Common myeloid progenitor, CD34-positive (primary cell): ENCODE measurements around the gene PLCH1.
"Not testable (repeated sequence)": the region's sequence is repeated elsewhere in the genome, so short reads cannot be mapped to it uniquely, and the experiment has no call there.

Experiments used
- CTCF ChIA-PET: fragments of 350-600 bp; sonication (Branson Sonifier 250); formaldehyde crosslinking; loops from one replicate; lab custom pipeline; 2021; ENCODE audit warnings: antibody characterized with exemption; lab: Charles Lee
- POLR2A ChIA-PET: fragments of 350-600 bp; sonication (Branson Sonifier 250); formaldehyde crosslinking; loops from one replicate; lab custom pipeline; 2021; ENCODE audit warnings: antibody characterized with exemption; lab: Charles Lee
- DNase-seq, 3 donors: peaks; one replicate each; pipeline versions ENCODE4 v3.0.0 to v3.0.0-alpha.2; 2013
- H3K27ac ChIP-seq, 2 experiments: 1 replicate in 1 of 2; 2 replicates in 1 of 2; pipeline ENCODE4 v1.7.0; 2013; ENCODE audit warnings: inconsistent platforms in 2 of 2, low read length in 2 of 2, mild to moderate bottlenecking in 2 of 2, low read depth in 1 of 2, moderate library complexity in 1 of 2; ENCODE audit not compliant: severe bottlenecking in 2 of 2, insufficient read depth in 1 of 2, poor library complexity in 1 of 2
- H3K27me3 ChIP-seq, 5 experiments: replicated peaks in 2 of 5; 1 replicate in 3 of 5; 2 replicates in 2 of 5; pipeline versions ENCODE4 v1.6.1 to v1.7.0; 2013; ENCODE audit warnings: low read length in 4 of 5, mild to moderate bottlenecking in 2 of 5, moderate library complexity in 2 of 5, inconsistent platforms in 1 of 5; ENCODE audit not compliant: insufficient read depth in 5 of 5, control insufficient read depth in 4 of 5
- H3K36me3 ChIP-seq, 4 experiments: 1 replicate in 2 of 4; 2 replicates in 2 of 4; pipeline versions ENCODE4 v1.6.1 to v1.7.0; 2013; ENCODE audit warnings: low read length in 3 of 4, control low read depth in 1 of 4, mild to moderate bottlenecking in 1 of 4; ENCODE audit not compliant: control insufficient read depth in 4 of 4, insufficient read depth in 4 of 4
- H3K4me1 ChIP-seq, 4 experiments: 1 replicate in 3 of 4; 2 replicates in 1 of 4; pipeline versions ENCODE4 v1.6.1 to v1.7.1; 2013; ENCODE audit warnings: low read length in 3 of 4, mild to moderate bottlenecking in 3 of 4, control low read depth in 1 of 4, inconsistent platforms in 1 of 4, moderate library complexity in 1 of 4; ENCODE audit not compliant: control insufficient read depth in 4 of 4, insufficient read depth in 4 of 4; ENCODE audit errors: control extremely low read depth in 1 of 4
- H3K4me3 ChIP-seq, 7 experiments: 1 replicate in 4 of 7; 2 replicates in 3 of 7; pipeline versions ENCODE4 v1.5.1 to v1.7.0; 2013; ENCODE audit warnings: mild to moderate bottlenecking in 7 of 7, low read length in 6 of 7, moderate library complexity in 6 of 7, inconsistent platforms in 2 of 7, low read depth in 2 of 7, control low read depth in 1 of 7; ENCODE audit not compliant: insufficient read depth in 4 of 7, control insufficient read depth in 1 of 7; ENCODE audit errors: extremely low read depth in 1 of 7
- H3K9me3 ChIP-seq, 5 experiments: 1 replicate in 4 of 5; 2 replicates in 1 of 5; pipeline versions ENCODE4 v1.6.1 to v1.7.1; 2013; ENCODE audit warnings: low read length in 4 of 5, mild to moderate bottlenecking in 2 of 5, inconsistent platforms in 1 of 5, low read depth in 1 of 5, moderate library complexity in 1 of 5; ENCODE audit not compliant: control insufficient read depth in 4 of 5, insufficient read depth in 2 of 5; ENCODE audit errors: control extremely low read depth in 1 of 5
- WGBS: methylation state at CpG from one replicate; pipeline ENCODE4 v1.1.5; 2013; ENCODE audit not compliant: insufficient coverage; 5-methylcytosine and 5-hydroxymethylcytosine counted together

Gene PLCH1

DNA sequence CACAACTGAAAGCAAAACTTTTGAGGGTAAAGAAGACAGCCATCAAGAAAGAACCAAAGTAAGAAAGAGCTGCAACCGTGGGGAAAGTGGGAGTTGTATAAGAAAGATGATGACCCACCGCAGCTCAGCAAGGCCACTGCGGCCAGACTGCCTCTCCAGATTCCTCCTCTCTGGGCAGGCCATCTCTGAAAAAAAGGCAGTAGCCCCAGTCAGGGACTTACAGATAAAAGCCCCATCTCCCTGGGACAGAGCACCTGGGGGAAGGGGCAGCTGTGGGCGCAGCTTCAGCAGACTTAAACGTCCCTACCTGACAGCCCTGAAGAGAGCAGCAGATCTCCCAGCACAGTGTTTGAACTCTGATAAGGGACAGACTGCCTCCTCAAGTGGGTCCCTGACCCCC lies 124.3 kb downstream of the PLCH1 start:
- H3K4me1 ChIP-seq, POLR2A ChIA-PET, H3K4me3 ChIP-seq, H3K27me3 ChIP-seq, H3K27ac ChIP-seq, H3K36me3 ChIP-seq, DNase-seq: not testable (repeated sequence)
- 94% methylated on average over 5 of the region's 5 CpGs for WGBS
- CTCF ChIA-PET: interaction anchor here (1.0 kb wide), 1 partner anchor 62 kb away, joined by 3 read pairs; no protein-coding TSS in a partner anchor
- H3K9me3 ChIP-seq: peaks cover 0 to 12% (median 0%) of the 10 kb centered on the region in 5 experiments

DNA sequence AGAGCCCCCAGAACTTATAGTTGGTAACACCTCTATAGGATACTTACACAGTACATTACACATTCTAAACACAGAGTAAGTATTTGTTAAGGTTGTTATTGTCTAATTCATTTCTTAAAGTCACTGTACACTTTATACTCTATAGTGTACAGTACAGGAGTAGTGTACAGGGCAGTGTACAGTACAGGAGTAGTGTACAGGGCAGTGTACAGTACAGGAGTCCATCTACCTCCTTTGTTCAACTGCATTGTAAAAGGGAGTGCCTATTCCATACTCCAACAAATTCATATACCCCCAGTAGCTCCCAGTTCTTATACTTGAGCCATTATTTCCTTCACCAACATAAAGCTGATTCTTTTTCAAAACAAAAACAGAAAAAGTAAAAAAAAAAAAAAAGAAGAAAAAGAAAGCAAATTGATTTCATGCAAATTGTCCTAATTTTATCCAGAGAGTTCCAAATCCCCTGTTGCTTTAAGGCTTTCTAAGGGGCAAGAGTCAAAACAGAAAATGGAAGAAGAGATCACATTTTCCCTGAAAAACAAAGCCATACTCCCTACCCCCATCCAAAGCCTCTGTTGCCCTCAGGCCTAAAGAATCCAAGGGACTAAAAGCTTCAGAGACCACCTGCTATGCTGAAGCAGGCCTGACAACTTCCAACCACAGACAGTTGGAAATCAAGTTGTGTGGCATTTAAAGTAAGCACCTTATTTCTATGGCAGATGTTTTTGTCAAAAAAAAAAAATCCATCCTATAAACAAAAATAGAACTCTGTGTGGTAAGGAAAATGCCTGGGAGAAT lies 125.6 kb downstream of the PLCH1 start:
- peaks cover 0 to 6% (median 0%) of the 10 kb centered on the region in 4 experiments for H3K4me1 ChIP-seq
- no peak overlapping the region for H3K27ac ChIP-seq
- H3K27me3 ChIP-seq: no peaks in the 10 kb centered on the region
- ChIA-PET CTCF (interaction anchor here (0.6 kb wide), 2 partner anchors 54 to 78 kb away, joined by 3 read pairs; no protein-coding TSS in a partner anchor), POLR2A (no interaction called here)
- no peaks in the 10 kb centered on the region for H3K36me3 ChIP-seq
- H3K4me3 ChIP-seq: no peak overlapping the region
- DNase-seq: no peak
- H3K9me3 ChIP-seq: peaks cover 0 to 14% (median 3%) of the 10 kb centered on the region in 5 experiments

DNA sequence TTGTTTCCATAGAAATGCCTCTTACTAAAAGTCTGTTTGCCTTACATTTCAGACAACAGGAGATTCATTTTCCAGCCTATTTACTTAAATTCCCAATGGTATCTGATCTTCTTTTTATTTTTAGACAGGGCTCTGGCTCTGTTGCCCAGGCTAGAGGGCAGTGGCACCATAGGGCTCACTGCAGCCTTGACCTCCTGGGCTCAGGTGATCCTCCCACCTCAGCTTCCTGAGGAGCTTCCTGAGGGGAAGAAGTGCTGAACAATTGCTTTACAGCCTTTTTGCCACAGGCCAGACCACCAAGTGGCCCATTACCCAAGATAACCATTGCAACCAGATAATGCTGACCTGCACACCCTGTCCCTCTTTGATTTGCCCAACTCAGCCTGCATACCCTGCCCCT lies 126.3 kb downstream of the PLCH1 start:
- Histone ChIP-seq H3K9me3 (peaks cover 0 to 14% (median 3%) of the 10 kb centered on the region in 5 experiments), H3K4me1 (peaks cover 0 to 6% (median 0%) of the 10 kb centered on the region in 4 experiments), H3K4me3 (no peak overlapping the region), H3K27me3 (no peaks in the 10 kb centered on the region), H3K36me3 (no peaks in the 10 kb centered on the region), H3K27ac (no peak overlapping the region)
- ChIA-PET CTCF (no interaction called here), POLR2A (no interaction called here)
- DNase-seq: no peak

DNA sequence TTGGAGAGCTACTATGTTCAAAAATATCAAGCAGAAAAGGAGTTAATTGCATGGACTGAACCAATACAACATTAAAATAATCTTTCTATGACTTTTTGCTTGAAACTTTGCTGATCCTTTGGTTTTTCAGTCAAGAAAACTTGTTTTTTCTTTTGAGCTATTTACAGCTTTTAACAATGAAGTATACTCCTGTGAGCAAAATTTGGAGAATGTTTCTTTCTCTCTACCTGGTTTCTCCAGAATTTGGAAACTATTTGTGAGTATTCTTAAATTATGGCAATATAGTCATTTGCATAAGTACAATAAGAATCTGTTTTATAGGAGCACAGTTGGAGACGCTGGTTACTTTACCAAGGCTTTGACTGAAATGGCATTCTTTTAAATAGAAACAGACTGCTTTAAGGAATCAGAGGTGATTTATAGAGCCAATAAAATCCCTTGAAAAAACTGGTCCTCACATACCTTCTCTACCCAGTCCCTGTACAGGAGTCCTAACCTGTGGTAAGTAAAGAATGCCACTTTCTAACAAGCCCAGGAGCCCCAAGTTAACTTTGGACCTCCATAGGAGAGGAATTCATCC lies 127.4 kb downstream of the PLCH1 start:
- CTCF ChIA-PET: no interaction called here
- no CpG with 5 or more reads among the region's 1 CpG for WGBS
- Histone ChIP-seq H3K27me3 (no peaks in the 10 kb centered on the region), H3K4me1 (peaks cover 0 to 6% (median 0%) of the 10 kb centered on the region in 4 experiments), H3K4me3 (no peak overlapping the region), H3K36me3 (no peaks in the 10 kb centered on the region), H3K27ac (no peak overlapping the region), H3K9me3 (peaks cover 0 to 17% (median 3%) of the 10 kb centered on the region in 5 experiments)
- peak in 1 of 3 donors; percentile 21 for DNase-seq
- POLR2A ChIA-PET: no interaction called here

DNA sequence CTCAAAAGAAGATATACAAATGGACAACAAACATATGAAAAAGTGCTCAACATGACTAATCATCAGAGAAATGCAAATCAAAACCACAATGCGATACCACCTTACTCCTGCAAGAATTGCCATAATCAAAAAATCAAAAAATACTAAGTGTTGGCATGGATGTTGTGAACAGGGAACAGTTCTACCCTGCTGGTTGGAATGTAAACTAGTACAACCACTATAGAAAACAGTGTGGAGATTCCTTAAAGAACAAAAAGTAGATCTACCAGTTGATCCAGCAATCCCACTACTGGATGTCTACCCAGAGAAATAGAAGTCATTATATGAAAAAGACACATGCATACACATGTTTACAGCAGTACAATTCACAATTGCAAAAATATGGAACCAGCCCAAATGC lies 129.7 kb downstream of the PLCH1 start:
- H3K36me3 ChIP-seq, CTCF ChIA-PET, H3K27me3 ChIP-seq, H3K4me1 ChIP-seq, H3K27ac ChIP-seq, H3K4me3 ChIP-seq, POLR2A ChIA-PET, DNase-seq: not testable (repeated sequence)
- no CpG with 5 or more reads among the region's 1 CpG for WGBS
- H3K9me3 ChIP-seq: peaks cover 0 to 20% (median 3%) of the 10 kb centered on the region in 5 experiments

DNA sequence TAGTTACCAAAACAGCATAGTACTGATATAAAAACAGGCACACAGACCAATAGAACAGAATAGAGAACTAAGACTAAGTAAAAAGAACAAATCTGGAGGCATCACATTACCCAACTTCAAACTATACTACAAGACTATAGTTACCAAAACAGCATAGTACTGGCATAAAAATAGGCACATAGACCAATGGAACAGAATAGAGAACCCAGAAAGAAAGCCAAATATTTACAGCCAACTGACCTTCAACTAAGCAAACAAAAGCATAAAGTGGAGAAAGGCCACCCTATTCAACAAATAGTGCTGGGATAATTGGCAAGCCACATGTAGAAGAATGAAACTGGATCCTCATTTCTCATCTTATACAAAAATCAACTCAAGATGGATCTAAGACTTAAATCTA lies 130.5 kb downstream of the PLCH1 start:
- CTCF ChIA-PET, DNase-seq, H3K36me3 ChIP-seq, H3K4me3 ChIP-seq, H3K27me3 ChIP-seq, H3K27ac ChIP-seq, H3K4me1 ChIP-seq, POLR2A ChIA-PET: not testable (repeated sequence)
- peaks cover 0 to 21% (median 3%) of the 10 kb centered on the region in 5 experiments for H3K9me3 ChIP-seq

DNA sequence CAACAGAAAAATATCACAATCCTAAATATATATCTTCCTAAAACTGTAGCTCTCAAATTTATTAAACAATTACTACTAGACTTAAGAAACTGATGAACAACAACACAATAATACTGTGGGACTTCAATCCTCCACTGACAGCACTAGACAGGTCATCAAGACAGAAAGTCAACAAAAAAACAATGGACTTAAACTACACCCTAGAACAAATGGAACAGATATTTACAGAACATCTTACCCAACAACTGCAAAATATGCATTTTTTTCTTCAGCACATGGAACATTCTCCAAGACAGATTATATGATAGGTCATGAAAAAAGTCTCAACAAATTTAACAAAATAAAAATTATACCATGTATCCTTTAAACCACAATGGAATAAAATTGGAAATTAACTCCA lies 133.4 kb downstream of the PLCH1 start:
- CTCF ChIA-PET: no interaction called here
- Histone ChIP-seq H3K27ac (no peak overlapping the region), H3K36me3 (no peaks in the 10 kb centered on the region), H3K4me3 (no peak overlapping the region), H3K9me3 (peaks cover 2 to 23% (median 7%) of the 10 kb centered on the region in 5 experiments), H3K4me1 (no peaks in the 10 kb centered on the region), H3K27me3 (no peaks in the 10 kb centered on the region)
- DNase-seq: no peak
- POLR2A ChIA-PET: no interaction called here
